GM19328 (cell line): ENCODE measurements around the gene FERMT3.

Experiments used
- ATAC-seq: cut with Tn5 transposase; IDR thresholded peaks from one replicate; pipeline ENCODE4 v1.9.1; 2021; ENCODE audit warnings: mild to moderate bottlenecking, moderate library complexity; ENCODE audit not compliant: unreplicated experiment

The FERMT3 gene

GRCh38 chr11:64247729-64248531 is 41.4 kb downstream of the FERMT3 start:
- no peak for ATAC-seq

GRCh38 chr11:64248578-64248977 is 42.1 kb downstream of the FERMT3 start:
- no peak for ATAC-seq

- ATAC-seq, result no peak
Observed at GRCh38 chr11:64249038-64249437, 42.5 kb downstream of the FERMT3 start.

- no peak for ATAC-seq
Observed at GRCh38 chr11:64249563-64250414, 43.3 kb downstream of the FERMT3 start.

GRCh38 chr11:64250415-64251015 is 44.0 kb downstream of the FERMT3 start:
- ATAC-seq, result no peak

- ATAC-seq, result peak; percentile 45
Observed at GRCh38 chr11:64251016-64251752, 44.7 kb downstream of the FERMT3 start, which contains the start of gene PLCB3. Gene PLCB3 (plus strand): TSS chr11:64251530. CDS start chr11:64251650, 120 bp downstream.

GRCh38 chr11:64251753-64252002 is 45.2 kb downstream of the FERMT3 start:
- ATAC-seq, result no peak

GRCh38 chr11:64252003-64252872 is 45.7 kb downstream of the FERMT3 start:
- no peak for ATAC-seq

GRCh38 chr11:64253043-64253442 is 46.5 kb downstream of the FERMT3 start:
- ATAC-seq, result no peak

GRCh38 chr11:64253481-64253880 is 47.0 kb downstream of the FERMT3 start:
- ATAC-seq, result no peak

GRCh38 chr11:64254326-64254725 is 47.8 kb downstream of the FERMT3 start:
- no peak for ATAC-seq

- no peak for ATAC-seq
Observed at GRCh38 chr11:64255135-64256128, 48.9 kb downstream of the FERMT3 start.

- ATAC-seq, result no peak
Observed at GRCh38 chr11:64256300-64256699, 49.8 kb downstream of the FERMT3 start.

- ATAC-seq, result no peak
Observed at GRCh38 chr11:64258356-64258755, 51.8 kb downstream of the FERMT3 start.

GRCh38 chr11:64258946-64259532 is 52.5 kb downstream of the FERMT3 start:
- ATAC-seq, result no peak

GRCh38 chr11:64259533-64260067 is 53.1 kb downstream of the FERMT3 start:
- no peak for ATAC-seq

- ATAC-seq, result no peak
Observed at GRCh38 chr11:64260147-64260708, 53.7 kb downstream of the FERMT3 start.

- ATAC-seq, result no peak
Observed at GRCh38 chr11:64261556-64262080, 55.1 kb downstream of the FERMT3 start.
